ENCODE measurements around the gene NTM.

DNA sequence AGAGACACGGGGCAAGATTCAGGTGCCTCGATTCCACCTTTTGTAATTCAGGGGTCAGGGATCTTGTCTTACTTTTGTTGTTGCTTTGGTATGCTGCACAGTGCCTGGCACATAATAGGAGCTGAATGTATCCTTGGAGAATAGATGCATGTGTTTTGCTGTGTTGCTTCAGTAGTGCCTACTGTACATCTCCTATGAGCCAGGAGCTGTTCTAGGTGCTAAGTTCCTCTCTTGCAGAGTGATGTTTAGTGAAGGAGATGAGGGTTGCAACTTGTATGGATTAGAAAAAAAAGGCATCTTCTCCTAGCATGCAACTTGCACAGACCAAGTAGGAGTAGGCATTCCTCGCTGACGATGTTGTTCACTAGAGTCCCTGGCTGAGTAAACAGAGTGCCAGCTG is 555.4 kb downstream of the NTM start:
- TF ChIP-seq, protein P1, sequence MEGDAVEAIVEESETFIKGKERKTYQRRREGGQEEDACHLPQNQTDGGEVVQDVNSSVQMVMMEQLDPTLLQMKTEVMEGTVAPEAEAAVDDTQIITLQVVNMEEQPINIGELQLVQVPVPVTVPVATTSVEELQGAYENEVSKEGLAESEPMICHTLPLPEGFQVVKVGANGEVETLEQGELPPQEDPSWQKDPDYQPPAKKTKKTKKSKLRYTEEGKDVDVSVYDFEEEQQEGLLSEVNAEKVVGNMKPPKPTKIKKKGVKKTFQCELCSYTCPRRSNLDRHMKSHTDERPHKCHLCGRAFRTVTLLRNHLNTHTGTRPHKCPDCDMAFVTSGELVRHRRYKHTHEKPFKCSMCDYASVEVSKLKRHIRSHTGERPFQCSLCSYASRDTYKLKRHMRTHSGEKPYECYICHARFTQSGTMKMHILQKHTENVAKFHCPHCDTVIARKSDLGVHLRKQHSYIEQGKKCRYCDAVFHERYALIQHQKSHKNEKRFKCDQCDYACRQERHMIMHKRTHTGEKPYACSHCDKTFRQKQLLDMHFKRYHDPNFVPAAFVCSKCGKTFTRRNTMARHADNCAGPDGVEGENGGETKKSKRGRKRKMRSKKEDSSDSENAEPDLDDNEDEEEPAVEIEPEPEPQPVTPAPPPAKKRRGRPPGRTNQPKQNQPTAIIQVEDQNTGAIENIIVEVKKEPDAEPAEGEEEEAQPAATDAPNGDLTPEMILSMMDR (IDR thresholded peaks at IDR 0.05; ENCODE audit: low read depth, low read length, poor library complexity, severe bottlenecking): no peak
- no peak for TF ChIP-seq EZH2phosphoT487 (IDR thresholded peaks at IDR 0.05; ENCODE audit: borderline replicate concordance, low read length)
